GM10847 (cell line): ENCODE data around the gene TAF3.

Source experiments
- POLR2A ChIP-seq: IDR thresholded peaks from 2 replicates; pipeline ENCODE4 v1.6.1; 2011; ENCODE audit not compliant: insufficient read length; ENCODE audit errors: extremely low read depth

Gene TAF3

GRCh38 chr10:8054494-8055407 lies 236.4 kb downstream of the TAF3 start, which contains the start of gene GATA3:
Gene GATA3 (plus strand): TSS chr10:8054688. CDS start chr10:8055656, 968 bp downstream.
- TF ChIP-seq POLR2A, result no peak

GRCh38 chr10:8055420-8056349 lies 237.4 kb downstream of the TAF3 start:
- TF ChIP-seq POLR2A, result peak; percentile 29

GRCh38 chr10:8056378-8056777 lies 238.1 kb downstream of the TAF3 start:
- no peak for TF ChIP-seq POLR2A

- no peak for TF ChIP-seq POLR2A
Measured at GRCh38 chr10:8056871-8057331, 238.6 kb downstream of the TAF3 start.

- no peak for TF ChIP-seq POLR2A
Measured at GRCh38 chr10:8057636-8058273, 239.4 kb downstream of the TAF3 start.

- TF ChIP-seq POLR2A, result no peak
Measured at GRCh38 chr10:8058274-8059111, 240.2 kb downstream of the TAF3 start.

- TF ChIP-seq POLR2A, result no peak
Measured at GRCh38 chr10:8059191-8059936, 241.1 kb downstream of the TAF3 start.

- no peak for TF ChIP-seq POLR2A
Measured at GRCh38 chr10:8060010-8060703, 241.9 kb downstream of the TAF3 start.

GRCh38 chr10:8060704-8061121 lies 242.4 kb downstream of the TAF3 start:
- no peak for TF ChIP-seq POLR2A

- TF ChIP-seq POLR2A, result no peak
Measured at GRCh38 chr10:8061274-8062211, 243.2 kb downstream of the TAF3 start.

- no peak for TF ChIP-seq POLR2A
Measured at GRCh38 chr10:8063128-8063908, 245.0 kb downstream of the TAF3 start.
